Kidney tubule cell (primary cell): ENCODE data around the gene GRPEL1.
A peak's percentile ranks its signal among the peaks of the same experiment; 100 is the strongest.
"Not testable (repeated sequence)": the region's sequence is repeated elsewhere in the genome, so short reads cannot be mapped to it uniquely, and the experiment has no call there.

Experiments used
- DNase-seq: peaks from one replicate; pipeline ENCODE4 v3.0.0-alpha.2; 2018; ENCODE audit warnings: low spot score

Gene GRPEL1

GRCh38 chr4:7067452-7068278, at the start of gene GRPEL1:
Gene GRPEL1 (minus strand): TSS chr4:7068064. CDS start chr4:7068032, 32 bp downstream.
- peak; percentile 100 for DNase-seq

GRCh38 chr4:7116705-7117104, 48.8 kb upstream of the GRPEL1 start:
- DNase-seq, result no peak

GRCh38 chr4:7115557-7116340, 47.9 kb upstream of the GRPEL1 start:
- no peak for DNase-seq

GRCh38 chr4:7112656-7113055, 44.8 kb upstream of the GRPEL1 start:
- no peak for DNase-seq

- no peak for DNase-seq
Observed at GRCh38 chr4:7111441-7111840, 43.6 kb upstream of the GRPEL1 start.

- DNase-seq, result no peak
Observed at GRCh38 chr4:7110546-7110945, 42.7 kb upstream of the GRPEL1 start.

GRCh38 chr4:7109169-7109568, 41.3 kb upstream of the GRPEL1 start:
- DNase-seq, result no peak

- no peak for DNase-seq
Observed at GRCh38 chr4:7108660-7109059, 40.8 kb upstream of the GRPEL1 start.

- DNase-seq, result no peak
Observed at GRCh38 chr4:7108046-7108625, 40.3 kb upstream of the GRPEL1 start.

GRCh38 chr4:7107166-7107905, 39.5 kb upstream of the GRPEL1 start:
- no peak for DNase-seq

- peak; percentile 34 for DNase-seq
Observed at GRCh38 chr4:7105276-7105675, 37.4 kb upstream of the GRPEL1 start.

GRCh38 chr4:7104366-7105031, 36.6 kb upstream of the GRPEL1 start:
- no peak for DNase-seq

GRCh38 chr4:7103607-7104365, 35.9 kb upstream of the GRPEL1 start:
- no peak for DNase-seq

GRCh38 chr4:7103031-7103606, 35.3 kb upstream of the GRPEL1 start:
- peak; percentile 79 for DNase-seq

- not testable (repeated sequence) for DNase-seq
Observed at GRCh38 chr4:7102516-7102909, 34.6 kb upstream of the GRPEL1 start.

- peak; percentile 68 for DNase-seq
Observed at GRCh38 chr4:7101692-7102515, 34.0 kb upstream of the GRPEL1 start.

- DNase-seq, result no peak
Observed at GRCh38 chr4:7096236-7096635, 28.4 kb upstream of the GRPEL1 start.

- no peak for DNase-seq
Observed at GRCh38 chr4:7095611-7096155, 27.8 kb upstream of the GRPEL1 start.

GRCh38 chr4:7094916-7095315, 27.1 kb upstream of the GRPEL1 start:
- no peak for DNase-seq
